H54 (cell line): ENCODE results near the gene PHRF1.

Experiments used
- DNase-seq: peaks from one replicate; pipeline ENCODE4 v3.0.0; 2011; ENCODE audit warnings: low spot score, mixed read lengths; ENCODE audit not compliant: insufficient read length
- FAIRE-seq: peaks from 3 replicates; lab custom pipeline; 2011; peaks lifted over from hg19 to GRCh38; lab: Jason Lieb, UNC
- POLR2A ChIP-seq: IDR thresholded peaks from 2 replicates; pipeline ENCODE4 v1.6.1; 2011; ENCODE audit warnings: low read depth, mild to moderate bottlenecking, low read length

PHRF1 gene

DNA sequence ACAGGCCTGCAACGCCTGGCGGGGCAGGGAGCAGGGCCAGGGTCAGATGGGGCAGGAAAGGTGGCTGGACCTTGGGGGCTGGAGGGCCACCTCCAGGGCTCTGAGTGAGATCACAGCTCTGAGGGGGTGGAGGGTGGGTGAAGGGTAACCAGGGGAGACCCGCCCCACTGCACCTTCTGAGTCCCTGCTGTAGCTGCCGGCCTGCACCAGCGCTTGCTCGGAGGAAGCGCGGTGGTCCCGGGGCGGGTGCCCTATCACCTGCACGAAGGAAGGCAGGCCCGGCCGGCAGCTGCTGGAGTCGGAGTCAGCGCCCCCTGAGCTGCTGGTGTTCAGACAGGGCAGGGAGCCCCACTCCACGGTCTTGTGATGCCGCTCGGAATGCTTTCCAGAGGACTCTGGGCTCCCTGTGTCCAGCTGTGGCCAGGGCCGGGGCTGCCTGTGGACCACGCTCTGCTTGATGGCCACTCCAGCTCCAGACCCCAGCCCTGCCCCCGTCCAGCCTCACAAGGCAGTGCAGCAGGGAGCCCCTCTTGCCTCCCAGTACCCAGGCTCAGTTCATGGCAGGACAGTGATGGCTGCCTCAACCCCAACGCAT, 19.5 kb upstream of the PHRF1 start:
- DNase-seq, result no peak
- FAIRE-seq, result no peak
- TF ChIP-seq POLR2A, result no peak

GRCh38 chr11:557328-558132, 18.7 kb upstream of the PHRF1 start:
- no peak for FAIRE-seq
- no peak for DNase-seq
- TF ChIP-seq POLR2A, result no peak

DNA sequence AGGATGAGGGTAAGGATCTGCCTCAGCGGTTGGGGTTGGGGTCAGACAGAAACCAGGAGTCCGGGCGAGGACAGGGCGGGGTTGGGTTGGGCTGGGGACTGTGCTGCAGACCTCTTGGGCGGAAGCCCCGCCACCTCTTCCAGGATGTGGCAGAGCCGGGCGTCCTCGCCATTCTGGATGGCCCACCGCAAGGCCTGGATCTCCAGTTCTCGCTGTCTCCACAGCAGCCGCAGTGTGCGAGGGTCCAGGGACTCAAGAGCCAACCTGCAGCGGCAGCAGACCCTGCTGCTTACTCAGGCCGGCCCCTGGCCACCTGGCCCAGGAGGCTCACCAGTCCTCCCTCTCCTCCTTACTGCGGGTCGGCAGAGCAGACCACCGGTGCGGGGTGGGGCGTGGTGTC, 17.8 kb upstream of the PHRF1 start:
- DNase-seq, result no peak
- no peak for FAIRE-seq
- TF ChIP-seq POLR2A, result no peak

GRCh38 chr11:559020-559620, 17.1 kb upstream of the PHRF1 start:
- no peak for TF ChIP-seq POLR2A
- FAIRE-seq, result no peak
- DNase-seq, result no peak

GRCh38 chr11:559712-560304, 16.5 kb upstream of the PHRF1 start:
- DNase-seq (peak; percentile 66), FAIRE-seq (no peak)
- TF ChIP-seq POLR2A, result no peak

DNA sequence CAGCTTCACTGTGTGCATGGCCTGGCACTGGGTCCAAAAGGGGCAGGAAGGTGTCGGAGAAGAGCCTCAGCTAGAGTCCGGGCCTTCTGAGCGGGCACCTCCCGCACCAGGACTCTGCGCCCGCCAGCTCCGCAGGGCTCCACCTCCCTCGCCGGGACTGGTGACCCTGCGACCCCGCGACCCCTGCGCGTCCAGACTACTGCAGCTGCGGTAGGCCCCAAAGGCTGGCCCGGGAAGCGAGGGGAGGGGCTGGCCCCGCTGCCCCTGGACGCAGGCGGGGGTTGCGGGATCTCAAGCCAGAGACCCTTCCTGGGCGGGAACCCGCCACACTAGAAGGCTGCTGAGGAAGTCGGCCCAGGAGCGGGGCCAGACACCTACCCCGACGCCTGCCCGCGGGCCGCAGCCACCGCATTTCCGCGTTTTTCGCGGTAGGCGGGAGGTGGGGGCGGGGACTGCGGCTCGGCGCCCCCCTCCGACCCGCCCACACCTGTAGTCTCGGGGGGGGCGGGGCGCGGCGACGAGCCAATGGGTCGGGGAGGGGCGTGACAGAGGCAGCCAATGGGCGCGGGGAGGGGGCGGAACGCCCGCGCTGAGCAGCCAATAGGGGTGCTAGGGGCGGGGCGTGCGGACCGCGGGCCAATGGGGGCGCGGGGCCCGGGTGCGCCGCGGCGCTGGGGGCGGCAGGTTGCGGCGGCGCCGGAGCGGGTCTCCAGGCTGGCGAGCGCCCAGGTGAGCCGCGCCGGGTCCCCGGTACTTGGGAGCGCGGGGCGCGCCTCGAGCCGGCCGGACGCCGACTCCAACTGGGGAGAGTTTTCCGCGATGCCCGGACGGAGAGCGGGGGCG, 15.7 kb upstream of the PHRF1 start, which contains the start of the genes LMNTD2 and RASSF7:
Gene LMNTD2 (minus strand): TSS at position 434 of the 843 bp plus-strand sequence. CDS start 22 bp downstream, at position 412.
Gene RASSF7 (plus strand): TSS at position 666 of the 843 bp plus-strand sequence. CDS start 799 bp downstream, outside the sequence.
- FAIRE-seq, result no peak
- DNase-seq, result peak; percentile 97
- peak; percentile 47; the same call in 1 of the 2 replicates for TF ChIP-seq POLR2A

DNA sequence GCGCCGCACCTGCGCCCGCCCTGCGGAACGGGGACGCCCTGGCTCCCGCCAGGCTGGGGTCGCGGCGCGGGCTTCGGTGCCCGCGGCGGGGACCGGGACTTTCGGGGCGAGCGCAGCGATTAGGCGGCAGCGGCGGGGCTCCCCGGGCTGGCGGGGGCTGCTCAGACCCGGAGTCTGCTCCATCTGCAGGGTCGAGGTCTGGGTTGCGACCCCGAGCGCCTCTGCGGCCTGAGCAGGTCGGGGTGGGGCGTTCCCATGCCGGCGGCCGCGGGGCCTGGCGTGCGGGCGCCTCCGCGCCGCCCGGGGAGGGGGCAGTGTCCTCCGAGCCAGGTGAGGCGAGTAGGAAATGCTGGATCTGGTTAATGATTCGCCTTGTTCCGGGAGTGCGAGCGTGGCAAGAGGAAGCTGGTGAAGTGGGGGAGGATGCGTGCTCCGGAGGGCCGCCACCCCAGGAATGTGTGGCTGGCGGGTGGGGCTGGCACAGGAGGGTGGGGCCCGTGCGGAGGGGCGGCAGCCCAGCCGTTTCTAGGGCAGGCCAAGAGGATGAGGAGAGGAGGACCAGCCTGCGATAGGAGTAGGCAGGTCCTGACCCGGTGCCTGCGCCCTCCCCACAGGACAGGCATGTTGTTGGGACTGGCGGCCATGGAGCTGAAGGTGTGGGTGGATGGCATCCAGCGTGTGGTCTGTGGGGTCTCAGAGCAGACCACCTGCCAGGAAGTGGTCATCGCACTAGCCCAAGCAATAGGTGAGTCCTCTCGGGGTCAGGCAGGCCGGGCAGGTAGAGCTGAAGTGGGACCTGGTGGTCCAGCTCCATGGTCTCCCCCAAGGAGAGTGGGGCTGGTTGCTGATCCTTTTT, 14.9 kb upstream of the PHRF1 start:
- no peak for FAIRE-seq
- peak; percentile 93 for DNase-seq
- TF ChIP-seq POLR2A, result peak; percentile 24; the same call in 1 of the 2 replicates

DNA sequence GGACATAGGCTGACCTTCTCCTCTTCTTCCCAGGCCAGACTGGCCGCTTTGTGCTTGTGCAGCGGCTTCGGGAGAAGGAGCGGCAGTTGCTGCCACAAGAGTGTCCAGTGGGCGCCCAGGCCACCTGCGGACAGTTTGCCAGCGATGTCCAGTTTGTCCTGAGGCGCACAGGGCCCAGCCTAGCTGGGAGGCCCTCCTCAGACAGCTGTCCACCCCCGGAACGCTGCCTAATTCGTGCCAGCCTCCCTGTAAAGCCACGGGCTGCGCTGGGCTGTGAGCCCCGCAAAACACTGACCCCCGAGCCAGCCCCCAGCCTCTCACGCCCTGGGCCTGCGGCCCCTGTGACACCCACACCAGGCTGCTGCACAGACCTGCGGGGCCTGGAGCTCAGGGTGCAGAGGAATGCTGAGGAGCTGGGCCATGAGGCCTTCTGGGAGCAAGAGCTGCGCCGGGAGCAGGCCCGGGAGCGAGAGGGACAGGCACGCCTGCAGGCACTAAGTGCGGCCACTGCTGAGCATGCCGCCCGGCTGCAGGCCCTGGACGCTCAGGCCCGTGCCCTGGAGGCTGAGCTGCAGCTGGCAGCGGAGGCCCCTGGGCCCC, 14.1 kb upstream of the PHRF1 start:
- no peak for TF ChIP-seq POLR2A
- no peak for FAIRE-seq
- no peak for DNase-seq

DNA sequence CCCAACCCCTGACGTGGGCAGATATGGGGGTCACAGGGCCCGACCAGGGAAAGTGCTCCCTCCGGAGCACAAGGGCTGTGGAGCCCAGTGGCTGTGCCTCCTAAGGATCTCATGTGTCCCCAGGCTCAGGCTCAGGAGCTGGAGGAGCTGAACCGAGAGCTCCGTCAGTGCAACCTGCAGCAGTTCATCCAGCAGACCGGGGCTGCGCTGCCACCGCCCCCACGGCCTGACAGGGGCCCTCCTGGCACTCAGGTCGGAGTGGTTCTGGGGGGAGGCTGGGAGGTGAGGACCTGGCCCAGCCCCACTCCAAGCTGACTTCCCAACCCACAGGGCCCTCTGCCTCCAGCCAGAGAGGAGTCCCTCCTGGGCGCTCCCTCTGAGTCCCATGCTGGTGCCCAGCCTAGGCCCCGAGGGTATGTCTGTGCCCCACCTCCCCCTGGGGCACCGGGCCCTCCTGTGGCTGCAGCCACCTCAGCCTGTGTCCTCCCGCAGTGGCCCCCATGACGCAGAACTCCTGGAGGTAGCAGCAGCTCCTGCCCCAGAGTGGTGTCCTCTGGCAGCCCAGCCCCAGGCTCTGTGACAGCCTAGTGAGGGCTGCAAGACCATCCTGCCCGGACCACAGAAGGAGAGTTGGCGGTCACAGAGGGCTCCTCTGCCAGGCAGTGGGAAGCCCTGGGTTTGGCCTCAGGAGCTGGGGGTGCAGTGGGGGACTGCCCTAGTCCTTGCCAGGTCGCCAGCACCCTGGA, 13.0 kb upstream of the PHRF1 start:
- 0 out of 2 replicates have a peak, but pooled peaks have one; percentile 9 for TF ChIP-seq POLR2A
- no peak for DNase-seq
- no peak for FAIRE-seq

DNA sequence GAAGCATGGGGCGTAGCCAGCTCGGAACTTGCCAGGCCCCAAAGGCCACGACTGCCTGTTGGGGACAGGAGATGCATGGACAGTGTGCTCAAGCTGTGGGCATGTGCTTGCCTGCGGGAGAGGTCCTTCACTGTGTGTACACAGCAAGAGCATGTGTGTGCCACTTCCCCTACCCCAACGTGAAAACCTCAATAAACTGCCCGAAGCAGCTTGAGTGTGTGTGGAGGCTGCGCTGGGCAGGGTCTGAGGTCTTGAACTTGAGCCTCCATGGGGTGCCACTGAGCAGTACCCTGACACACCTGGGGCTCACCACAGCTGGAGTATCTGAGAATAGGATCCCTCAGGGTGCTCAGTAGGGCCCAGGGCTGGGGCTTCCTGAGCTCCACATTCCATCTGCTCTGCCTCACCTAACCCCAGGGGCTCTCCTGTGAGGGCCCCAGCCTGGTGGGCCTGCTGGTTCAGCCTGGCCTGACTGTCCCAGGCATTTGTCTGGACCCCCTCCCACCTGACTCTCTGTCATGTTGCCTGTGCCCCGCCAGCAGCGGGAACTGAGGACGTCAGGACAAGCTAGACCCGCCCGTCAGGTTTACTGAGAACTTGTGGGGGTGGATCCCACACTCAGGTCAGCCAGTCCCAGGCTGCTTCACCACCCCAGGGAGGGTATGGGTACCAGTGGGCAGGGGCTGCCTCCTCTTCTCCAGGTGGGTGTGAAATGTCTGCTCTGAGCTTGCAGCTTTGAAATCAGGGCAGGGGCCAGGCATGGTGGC, 12.3 kb upstream of the PHRF1 start:
- peak; percentile 11; the same call in 1 of the 2 replicates for TF ChIP-seq POLR2A
- FAIRE-seq, result no peak
- DNase-seq, result no peak
